Activated CD4-positive, alpha-beta memory T cell treated with anti-CD3 and anti-CD28 coated beads for 36 hours (primary cell): ENCODE measurements around the gene ANKRD27. TPM values are rescaled to one million over a fixed set of nuclear protein-coding genes. Genes with fewer than 3 reads are reported as not detected.

Source experiments
- CTCF ChIA-PET: fragments of 350-600 bp; sonication (Branson Sonifier 250); formaldehyde crosslinking; loops from one replicate; lab custom pipeline; 2021; ENCODE audit warnings: antibody characterized with exemption, inconsistent platforms; lab: Charles Lee
- POLR2A ChIA-PET: fragments of 350-600 bp; sonication (Branson Sonifier 250); formaldehyde crosslinking; loops from one replicate; lab custom pipeline; 2021; ENCODE audit warnings: antibody characterized with exemption; lab: Charles Lee
- DNase-seq: peaks from one replicate; pipeline ENCODE4 v3.0.0-alpha.2; 2020
- H3K27ac Mint-ChIP-seq: one replicate; pipeline ENCODE4 v1.8.0; 2021; ENCODE audit warnings: mixed read lengths
- H3K27me3 Mint-ChIP-seq: one replicate; pipeline ENCODE4 v1.8.0; 2021; ENCODE audit warnings: mixed read lengths
- H3K36me3 Mint-ChIP-seq: one replicate; pipeline ENCODE4 v1.8.0; 2021; ENCODE audit warnings: mixed read lengths
- H3K4me1 Mint-ChIP-seq: one replicate; pipeline ENCODE4 v1.8.0; 2021; ENCODE audit warnings: low read depth, mixed read lengths
- H3K4me3 Mint-ChIP-seq: one replicate; pipeline ENCODE4 v1.8.0; 2021; ENCODE audit warnings: mild to moderate bottlenecking, mixed read lengths
- H3K9me3 Mint-ChIP-seq: one replicate; pipeline ENCODE4 v1.8.0; 2021; ENCODE audit warnings: mixed read lengths
- intact Hi-C: fragments of 100-400 bp; cut with micrococcal nuclease; formaldehyde crosslinking; loops from one replicate; pipeline ENCODE4 v1.15.1; 2023
- total RNA-seq, 2 experiments: library from RNA; stranded (reverse); gene quantifications; one replicate each; pipeline ENCODE4 v1.2.3, GENCODE V29; 2021

The ANKRD27 gene
- total RNA-seq, 2 experiments from 2014 or later = 39.7 to 45.4 TPM

DNA sequence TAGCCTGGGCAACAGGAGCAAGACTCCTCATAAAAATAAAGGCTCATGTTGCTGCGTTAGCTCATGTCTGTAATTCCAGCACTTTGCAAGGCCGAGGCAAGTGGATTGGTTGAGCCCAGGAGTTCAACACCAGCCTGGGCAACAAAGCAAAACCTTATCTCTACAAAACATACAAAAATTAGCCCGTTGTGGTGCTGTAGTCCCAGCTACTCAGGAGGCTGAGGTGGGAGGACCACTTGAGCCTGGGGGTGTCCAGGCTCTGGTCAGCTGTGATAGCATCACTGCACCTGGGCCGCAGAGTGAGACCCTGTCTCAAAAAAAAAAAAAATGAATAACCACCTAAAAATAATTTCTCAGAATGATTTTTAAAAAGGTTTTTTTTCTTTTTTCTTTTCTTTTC is 12.7 kb upstream of the ANKRD27 start:
- CTCF ChIA-PET = interaction anchor here (0.8 kb wide), 1 partner anchor 12 kb away, joined by 3 read pairs; the partner anchor contains the start of genes ANKRD27 and RGS9BP
- Mint-ChIP-seq H3K36me3 (peaks cover under 1% of the 10 kb centered on the region), H3K4me1 (peaks cover 14% of the 10 kb centered on the region), H3K27me3 (no peaks in the 10 kb centered on the region), H3K4me3 (no peak overlapping the region), H3K27ac (no peak overlapping the region), H3K9me3 (no peaks in the 10 kb centered on the region)
- POLR2A ChIA-PET = no interaction called here
- no peak for DNase-seq
- intact Hi-C loops = no loop called here

GRCh38 chr19:32686847-32687475 is 12.0 kb upstream of the ANKRD27 start:
- Mint-ChIP-seq H3K27me3 (peaks cover 3% of the 10 kb centered on the region), H3K4me3 (no peak overlapping the region), H3K27ac (no peak overlapping the region), H3K9me3 (no peaks in the 10 kb centered on the region), H3K36me3 (no peaks in the 10 kb centered on the region), H3K4me1 (peaks cover 14% of the 10 kb centered on the region)
- ChIA-PET POLR2A (no interaction called here), CTCF (interaction anchor here (0.8 kb wide), 1 partner anchor 12 kb away, joined by 3 read pairs; the partner anchor contains the start of genes ANKRD27 and RGS9BP)
- DNase-seq = no peak
- intact Hi-C loops = no loop called here

DNA sequence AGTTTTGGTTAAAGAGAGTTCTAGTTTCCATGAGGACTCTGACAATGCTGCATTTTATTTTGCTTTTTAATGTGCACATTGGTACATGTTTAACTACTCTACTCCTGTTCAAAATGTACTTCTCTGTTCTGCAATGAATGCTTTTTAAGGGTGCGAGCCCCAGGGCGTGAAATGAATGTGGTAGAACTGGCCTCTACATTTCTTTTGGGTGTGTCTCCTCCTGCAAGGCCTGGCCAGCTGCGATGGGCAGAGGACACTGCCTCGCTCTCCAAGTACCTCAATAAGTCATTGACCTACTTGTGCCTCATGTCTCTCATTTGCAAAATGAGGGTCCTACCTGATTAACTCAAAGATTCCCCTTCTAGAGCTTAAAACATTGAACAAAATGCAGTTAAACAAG is 7.3 kb upstream of the ANKRD27 start:
- H3K27me3 Mint-ChIP-seq = peaks cover 7% of the 10 kb centered on the region
- no peaks in the 10 kb centered on the region for H3K36me3 Mint-ChIP-seq
- CTCF ChIA-PET = no interaction called here
- H3K27ac Mint-ChIP-seq = no peak overlapping the region
- H3K4me3 Mint-ChIP-seq = no peak overlapping the region
- H3K9me3 Mint-ChIP-seq = no peaks in the 10 kb centered on the region
- peaks cover 2% of the 10 kb centered on the region for H3K4me1 Mint-ChIP-seq
- intact Hi-C loops = no loop called here
- no peak for DNase-seq
- POLR2A ChIA-PET = no interaction called here

DNA sequence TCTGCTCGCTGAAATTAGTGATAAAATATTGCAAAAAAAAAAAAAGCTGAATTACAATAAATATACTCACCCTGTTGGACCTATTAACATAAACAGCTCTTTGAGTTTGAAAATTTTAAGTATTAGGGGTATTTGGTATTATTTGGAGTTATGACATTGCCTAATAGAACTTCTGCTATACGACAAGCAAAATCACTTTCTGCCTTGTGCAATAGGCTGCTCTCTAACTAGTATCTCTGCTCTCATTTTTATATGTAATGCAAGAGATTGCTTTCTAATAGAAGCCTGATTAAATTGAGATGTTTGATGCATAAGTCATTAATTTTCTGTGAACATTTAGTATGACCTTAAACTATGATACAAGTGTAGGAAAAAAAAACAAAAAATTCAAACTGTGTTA is 6.0 kb upstream of the ANKRD27 start:
- CTCF ChIA-PET = no interaction called here
- peaks cover 12% of the 10 kb centered on the region for H3K27me3 Mint-ChIP-seq
- intact Hi-C loops = no loop called here
- H3K36me3 Mint-ChIP-seq = no peaks in the 10 kb centered on the region
- H3K4me3 Mint-ChIP-seq = no peak overlapping the region
- H3K4me1 Mint-ChIP-seq = peaks cover 4% of the 10 kb centered on the region
- POLR2A ChIA-PET = no interaction called here
- no peak overlapping the region for H3K27ac Mint-ChIP-seq
- H3K9me3 Mint-ChIP-seq = no peaks in the 10 kb centered on the region
- DNase-seq = no peak

GRCh38 chr19:32677657-32678056 is 2.7 kb upstream of the ANKRD27 start:
- Mint-ChIP-seq H3K36me3 (peaks cover 2% of the 10 kb centered on the region), H3K27ac (no peak overlapping the region), H3K4me1 (peaks cover 16% of the 10 kb centered on the region), H3K4me3 (no peak overlapping the region), H3K27me3 (peaks cover 15% of the 10 kb centered on the region), H3K9me3 (no peaks in the 10 kb centered on the region)
- ChIA-PET POLR2A (no interaction called here), CTCF (no interaction called here)
- DNase-seq = no peak
- intact Hi-C loops = loop anchor here (5.0 kb wide), 1 partner anchor 295 kb away; the partner anchor contains the start of genes CEP89 and FAAP24

GRCh38 chr19:32676895-32677359 is 1.9 kb upstream of the ANKRD27 start:
- DNase-seq = no peak
- intact Hi-C loops = loop anchor here (5.0 kb wide), 1 partner anchor 295 kb away; the partner anchor contains the start of genes CEP89 and FAAP24
- POLR2A ChIA-PET = interaction anchor here (1.6 kb wide), 1 partner anchor 15 kb away, joined by 5 read pairs; the partner anchor contains the start of gene NUDT19
- CTCF ChIA-PET = interaction anchor here (1.1 kb wide), 1 partner anchor 19 kb away, joined by 3 read pairs; no protein-coding TSS in a partner anchor
- Mint-ChIP-seq H3K27ac (no peak overlapping the region), H3K4me1 (peaks cover 23% of the 10 kb centered on the region), H3K27me3 (peaks cover 11% of the 10 kb centered on the region), H3K9me3 (no peaks in the 10 kb centered on the region), H3K4me3 (peak overlapping the region; percentile 37), H3K36me3 (peaks cover 2% of the 10 kb centered on the region)

DNA sequence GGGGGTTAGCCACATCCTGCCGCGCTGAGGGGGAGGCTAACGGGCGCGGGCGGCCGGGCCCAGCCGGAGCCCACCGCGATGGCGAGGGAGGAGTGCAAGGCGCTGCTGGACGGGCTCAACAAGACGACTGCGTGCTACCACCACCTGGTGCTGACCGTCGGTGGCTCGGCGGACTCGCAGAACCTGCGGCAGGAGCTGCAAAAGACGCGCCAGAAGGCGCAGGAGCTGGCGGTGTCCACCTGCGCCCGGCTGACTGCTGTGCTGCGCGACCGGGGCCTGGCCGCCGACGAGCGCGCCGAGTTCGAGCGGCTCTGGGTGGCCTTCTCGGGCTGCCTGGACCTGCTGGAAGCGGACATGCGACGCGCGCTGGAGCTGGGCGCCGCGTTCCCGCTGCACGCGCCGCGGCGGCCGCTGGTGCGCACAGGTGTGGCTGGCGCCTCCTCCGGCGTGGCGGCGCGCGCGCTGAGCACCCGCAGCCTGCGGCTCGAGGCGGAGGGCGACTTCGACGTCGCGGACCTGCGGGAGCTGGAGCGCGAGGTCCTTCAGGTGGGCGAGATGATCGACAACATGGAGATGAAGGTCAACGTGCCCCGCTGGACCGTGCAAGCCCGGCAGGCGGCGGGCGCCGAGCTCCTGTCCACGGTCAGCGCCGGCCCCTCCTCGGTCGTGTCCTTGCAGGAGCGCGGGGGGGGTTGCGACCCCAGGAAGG is 1.4 kb upstream of the ANKRD27 start:
- POLR2A ChIA-PET = interaction anchor here (1.6 kb wide), 1 partner anchor 15 kb away, joined by 5 read pairs; the partner anchor contains the start of gene NUDT19
- Mint-ChIP-seq H3K27me3 (peaks cover 11% of the 10 kb centered on the region), H3K36me3 (peaks cover 2% of the 10 kb centered on the region), H3K9me3 (no peaks in the 10 kb centered on the region), H3K4me3 (peak overlapping the region; percentile 79), H3K27ac (no peak overlapping the region), H3K4me1 (peaks cover 26% of the 10 kb centered on the region)
- peak; percentile 17 for DNase-seq
- intact Hi-C loops = loop anchor here (5.0 kb wide), 1 partner anchor 296 kb away; the partner anchor contains the start of genes CEP89 and FAAP24
- CTCF ChIA-PET = interaction anchor here (1.1 kb wide), 1 partner anchor 20 kb away, joined by 3 read pairs; no protein-coding TSS in a partner anchor

DNA sequence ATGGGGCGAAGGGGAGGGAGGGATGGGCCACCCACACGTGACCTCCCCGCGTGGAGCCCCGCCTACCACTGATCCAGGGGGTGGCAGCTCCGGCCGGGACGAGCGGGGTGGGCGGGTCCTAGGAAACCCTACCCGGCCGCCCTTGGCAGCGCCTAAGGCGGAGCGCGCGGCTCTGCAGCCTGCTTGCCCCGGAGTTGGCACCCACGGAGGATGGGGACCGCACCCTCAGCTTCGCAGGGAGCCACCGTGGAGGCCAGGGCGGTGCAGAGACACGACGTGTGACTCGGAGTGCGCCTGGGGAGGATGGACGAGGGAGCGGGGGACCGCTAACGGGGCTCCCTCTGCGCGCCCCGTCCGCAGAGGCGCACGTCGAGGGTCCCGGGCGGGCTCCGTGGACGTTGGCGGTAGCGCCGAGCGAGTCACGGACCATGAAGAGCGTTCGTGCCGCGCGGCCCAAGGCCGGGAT is 773 bp upstream of the ANKRD27 start, which contains the start of gene RGS9BP:
RGS9BP (plus strand) TSS at position 129 of the 466 bp plus-strand sequence. CDS start 416 bp downstream, outside the sequence.
- intact Hi-C loops = loop anchor here (1.0 to 5.0 kb wide), 4 partner anchors 16 to 297 kb away; partner anchors contain the start of genes CEP89, DPY19L3, FAAP24 and NUDT19
- ChIA-PET CTCF (interaction anchor here (1.0 to 1.5 kb wide), 3 partner anchors 12 to 76 kb away, joined by 3 to 6 read pairs (median 6); no protein-coding TSS in a partner anchor), POLR2A (interaction anchor here (1.3 to 1.6 kb wide), 3 partner anchors 16 to 95 kb away, joined by 3 to 6 read pairs (median 5); partner anchors contain the start of genes NUDT19 and PDCD5)
- H3K9me3 Mint-ChIP-seq = no peaks in the 10 kb centered on the region
- peak within 1 kb of the TSS; percentile 79 for H3K4me3 Mint-ChIP-seq
- H3K4me1 Mint-ChIP-seq = peaks cover 26% of the 10 kb centered on the region
- H3K36me3 Mint-ChIP-seq = peaks cover 2% of the 10 kb centered on the region
- peak; percentile 74 for DNase-seq
- peaks cover 11% of the 10 kb centered on the region for H3K27me3 Mint-ChIP-seq
- H3K27ac Mint-ChIP-seq = peak within 1 kb of the TSS; percentile 67

- Mint-ChIP-seq H3K4me3 (peak overlapping the region; percentile 92), H3K9me3 (no peaks in the 10 kb centered on the region)
- CTCF ChIA-PET = interaction anchor here (1.0 to 1.5 kb wide), 3 partner anchors 13 to 74 kb away, joined by 3 to 6 read pairs (median 6); no protein-coding TSS in a partner anchor
These were observed 638 bp downstream of the ANKRD27 start for GRCh38 chr19:32674153-32674930.

DNA sequence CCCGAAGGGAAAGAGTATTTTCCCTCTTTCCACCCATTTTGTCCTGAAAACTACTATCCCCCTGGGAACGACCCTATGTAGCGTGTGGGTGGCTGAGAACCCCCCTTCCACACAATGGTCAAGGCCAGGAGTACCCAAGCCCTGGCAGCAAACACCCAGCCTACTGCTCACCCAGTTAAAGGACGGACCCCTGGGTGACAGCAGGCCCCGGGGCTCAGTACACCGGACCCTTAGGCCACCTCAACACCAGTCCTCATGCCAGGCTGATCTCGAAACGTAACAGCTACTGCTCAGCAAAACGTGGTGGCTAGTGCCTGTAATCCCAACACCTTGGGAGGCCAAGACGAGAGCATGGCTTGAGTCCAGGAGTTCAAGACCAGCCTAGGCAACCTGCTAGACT is 1.4 kb downstream of the ANKRD27 start:
- POLR2A ChIA-PET = interaction anchor here (1.4 kb wide), 1 partner anchor 20 kb away, joined by 4 read pairs; no protein-coding TSS in a partner anchor
- Mint-ChIP-seq H3K36me3 (peaks cover 3% of the 10 kb centered on the region), H3K9me3 (no peaks in the 10 kb centered on the region), H3K27ac (no peak overlapping the region), H3K4me1 (peaks cover 37% of the 10 kb centered on the region), H3K27me3 (peaks cover 11% of the 10 kb centered on the region), H3K4me3 (peak overlapping the region; percentile 92)
- no peak for DNase-seq
- CTCF ChIA-PET = no interaction called here
- intact Hi-C loops = no loop called here

More at GRCh38 chr19:32674153-32674930, 638 bp downstream of the ANKRD27 start:
- H3K27ac Mint-ChIP-seq = peak overlapping the region; percentile 34
- H3K27me3 Mint-ChIP-seq = peaks cover 11% of the 10 kb centered on the region
- H3K36me3 Mint-ChIP-seq = peaks cover 3% of the 10 kb centered on the region
- peaks cover 36% of the 10 kb centered on the region for H3K4me1 Mint-ChIP-seq
- intact Hi-C loops = no loop called here
- POLR2A ChIA-PET = interaction anchor here (1.3 to 1.4 kb wide), 3 partner anchors 17 to 94 kb away, joined by 3 to 6 read pairs (median 4); partner anchors contain the start of genes NUDT19 and PDCD5
- no peak for DNase-seq

GRCh38 chr19:32672841-32673240 is 2.1 kb downstream of the ANKRD27 start:
- H3K9me3 Mint-ChIP-seq = no peaks in the 10 kb centered on the region
- no peak for DNase-seq
- peaks cover 3% of the 10 kb centered on the region for H3K36me3 Mint-ChIP-seq
- no peak overlapping the region for H3K4me3 Mint-ChIP-seq
- CTCF ChIA-PET = interaction anchor here (1.0 kb wide), 1 partner anchor 73 kb away, joined by 3 read pairs; no protein-coding TSS in a partner anchor
- H3K27me3 Mint-ChIP-seq = peaks cover 11% of the 10 kb centered on the region
- POLR2A ChIA-PET = interaction anchor here (1.4 kb wide), 1 partner anchor 19 kb away, joined by 4 read pairs; the partner anchor contains the start of gene NUDT19
- H3K27ac Mint-ChIP-seq = no peak overlapping the region
- peaks cover 37% of the 10 kb centered on the region for H3K4me1 Mint-ChIP-seq
- intact Hi-C loops = no loop called here
